Measurements from ENCODE around the gene CARNS1.

DNA sequence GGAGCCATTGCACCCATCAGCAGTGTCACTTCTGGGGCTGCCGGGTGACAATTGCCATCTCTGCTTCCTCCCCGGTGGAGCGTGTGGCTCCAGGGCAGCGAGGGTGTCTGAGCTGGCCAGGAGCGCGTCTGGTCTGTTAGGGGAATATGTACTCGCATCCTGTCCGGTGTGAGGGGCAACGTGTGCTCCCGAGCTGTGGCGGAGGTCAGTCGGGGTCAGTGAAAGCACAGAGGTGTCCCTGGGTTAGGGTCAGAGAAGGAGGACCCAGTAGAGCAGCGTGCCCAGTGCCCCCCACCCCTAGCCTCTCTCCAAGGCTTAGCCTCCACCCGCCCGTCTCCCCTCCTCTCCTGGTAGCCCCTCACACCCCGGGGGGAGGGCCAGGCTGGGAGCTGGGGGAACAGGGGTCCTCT, 43.6 kb upstream of the CARNS1 start:
- TF ChIP-seq POLR2AphosphoS5 (IDR thresholded peaks at IDR 0.05) (no peak), SMC3 (conservative IDR thresholded peaks at IDR 0.05; ENCODE audit: poor library complexity) (no peak), MXI1 (conservative IDR thresholded peaks at IDR 0.05; ENCODE audit: poor library complexity, severe bottlenecking) (no peak), REST (IDR thresholded peaks at IDR 0.05; ENCODE audit: borderline replicate concordance) (no peak), EZH2 (IDR thresholded peaks at IDR 0.05; ENCODE audit: borderline replicate concordance, insufficient read depth, low read length, poor library complexity, severe bottlenecking) (no peak), TAF1 (IDR thresholded peaks at IDR 0.05; ENCODE audit: low read depth) (no peak), EP300 (conservative IDR thresholded peaks at IDR 0.05; ENCODE audit: poor library complexity, severe bottlenecking) (no peak)
- TF ChIP-seq, protein P1, sequence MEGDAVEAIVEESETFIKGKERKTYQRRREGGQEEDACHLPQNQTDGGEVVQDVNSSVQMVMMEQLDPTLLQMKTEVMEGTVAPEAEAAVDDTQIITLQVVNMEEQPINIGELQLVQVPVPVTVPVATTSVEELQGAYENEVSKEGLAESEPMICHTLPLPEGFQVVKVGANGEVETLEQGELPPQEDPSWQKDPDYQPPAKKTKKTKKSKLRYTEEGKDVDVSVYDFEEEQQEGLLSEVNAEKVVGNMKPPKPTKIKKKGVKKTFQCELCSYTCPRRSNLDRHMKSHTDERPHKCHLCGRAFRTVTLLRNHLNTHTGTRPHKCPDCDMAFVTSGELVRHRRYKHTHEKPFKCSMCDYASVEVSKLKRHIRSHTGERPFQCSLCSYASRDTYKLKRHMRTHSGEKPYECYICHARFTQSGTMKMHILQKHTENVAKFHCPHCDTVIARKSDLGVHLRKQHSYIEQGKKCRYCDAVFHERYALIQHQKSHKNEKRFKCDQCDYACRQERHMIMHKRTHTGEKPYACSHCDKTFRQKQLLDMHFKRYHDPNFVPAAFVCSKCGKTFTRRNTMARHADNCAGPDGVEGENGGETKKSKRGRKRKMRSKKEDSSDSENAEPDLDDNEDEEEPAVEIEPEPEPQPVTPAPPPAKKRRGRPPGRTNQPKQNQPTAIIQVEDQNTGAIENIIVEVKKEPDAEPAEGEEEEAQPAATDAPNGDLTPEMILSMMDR (IDR thresholded peaks at IDR 0.05; ENCODE audit: poor library complexity, severe bottlenecking) = no peak

Data from neural cell (in vitro differentiated cells).